Left ventricle myocardium inferior (tissue), 1 donor: ENCODE data around the gene VEGFA. TPM values are rescaled to one million over a fixed set of nuclear protein-coding genes. Genes with fewer than 3 reads are reported as not detected.

Source experiments
- DNase-seq: peaks from one replicate; pipeline ENCODE4 v3.0.0-alpha.2; 2020
- H3K27ac ChIP-seq: fragments of 200-600 bp; replicated peaks from 2 replicates; pipeline ENCODE4 v1.8.0; 2021
- H3K27me3 ChIP-seq: fragments of 200-600 bp; 2 replicates; pipeline ENCODE4 v1.8.0; 2021; ENCODE audit warnings: low read depth
- H3K36me3 ChIP-seq: fragments of 200-600 bp; 2 replicates; pipeline ENCODE4 v1.8.0; 2021
- H3K4me1 ChIP-seq: fragments of 200-600 bp; 2 replicates; pipeline ENCODE4 v1.8.0; 2021
- H3K4me3 ChIP-seq: fragments of 200-600 bp; 2 replicates; pipeline ENCODE4 v1.8.0; 2021; ENCODE audit warnings: mild to moderate bottlenecking, moderate library complexity
- H3K9me3 ChIP-seq: fragments of 200-600 bp; replicated peaks from 2 replicates; pipeline ENCODE4 v1.8.0; 2021
- intact Hi-C: fragments of 100-400 bp; cut with micrococcal nuclease; formaldehyde crosslinking; loops from one replicate; pipeline ENCODE4 v1.11.0; 2022
- total RNA-seq: library from RNA; stranded (reverse); fragmentation: NEBNext Ultra II Directional; extraction: Animal tissue kit (Norgen Biotek cat#: 25700); gene quantifications from one replicate; pipeline ENCODE4 v1.2.1, GENCODE V29; 2021
- TF ChIP-seq, protein P1 (sequence below): fragments of 200-600 bp; IDR thresholded peaks from 2 replicates; pipeline ENCODE4 v1.8.0; 2021; ENCODE audit warnings: antibody characterized with exemption, mild to moderate bottlenecking, borderline replicate concordance
- donor health status: DM: no; HTN: yes; CAD: no; lungs with severe emphysema.

The VEGFA gene
- total RNA-seq, 1 donor from 2014 or later, result 359 TPM

DNA sequence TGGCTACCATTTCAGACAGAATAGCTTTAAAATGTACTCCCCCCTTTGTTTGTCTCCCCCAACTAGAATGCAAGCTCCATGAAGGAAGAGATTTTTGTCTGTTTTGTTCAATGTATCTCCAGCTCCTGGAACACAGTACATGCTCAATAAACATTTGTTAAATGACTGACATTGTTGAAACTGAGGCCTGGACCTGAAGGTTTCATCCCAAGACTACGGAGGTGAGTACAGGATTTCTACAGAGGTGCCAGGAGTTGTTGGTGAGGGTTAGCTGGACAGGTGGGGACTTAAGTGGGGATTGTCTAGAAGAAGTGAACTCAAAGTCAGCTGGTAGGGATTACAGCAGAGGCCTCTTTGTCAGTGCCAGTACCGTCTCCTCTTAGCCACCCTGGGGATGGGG, 19.4 kb downstream of the VEGFA start:
- peaks cover 17% of the 10 kb centered on the region for H3K36me3 ChIP-seq
- no peaks in the 10 kb centered on the region for H3K9me3 ChIP-seq
- H3K4me1 ChIP-seq, result peaks cover 42% of the 10 kb centered on the region
- H3K27ac ChIP-seq, result peak overlapping the region; percentile 82
- TF ChIP-seq, protein P1, sequence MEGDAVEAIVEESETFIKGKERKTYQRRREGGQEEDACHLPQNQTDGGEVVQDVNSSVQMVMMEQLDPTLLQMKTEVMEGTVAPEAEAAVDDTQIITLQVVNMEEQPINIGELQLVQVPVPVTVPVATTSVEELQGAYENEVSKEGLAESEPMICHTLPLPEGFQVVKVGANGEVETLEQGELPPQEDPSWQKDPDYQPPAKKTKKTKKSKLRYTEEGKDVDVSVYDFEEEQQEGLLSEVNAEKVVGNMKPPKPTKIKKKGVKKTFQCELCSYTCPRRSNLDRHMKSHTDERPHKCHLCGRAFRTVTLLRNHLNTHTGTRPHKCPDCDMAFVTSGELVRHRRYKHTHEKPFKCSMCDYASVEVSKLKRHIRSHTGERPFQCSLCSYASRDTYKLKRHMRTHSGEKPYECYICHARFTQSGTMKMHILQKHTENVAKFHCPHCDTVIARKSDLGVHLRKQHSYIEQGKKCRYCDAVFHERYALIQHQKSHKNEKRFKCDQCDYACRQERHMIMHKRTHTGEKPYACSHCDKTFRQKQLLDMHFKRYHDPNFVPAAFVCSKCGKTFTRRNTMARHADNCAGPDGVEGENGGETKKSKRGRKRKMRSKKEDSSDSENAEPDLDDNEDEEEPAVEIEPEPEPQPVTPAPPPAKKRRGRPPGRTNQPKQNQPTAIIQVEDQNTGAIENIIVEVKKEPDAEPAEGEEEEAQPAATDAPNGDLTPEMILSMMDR, result no peak
- DNase-seq, result no peak
- intact Hi-C loops, result no loop called here
- no peaks in the 10 kb centered on the region for H3K27me3 ChIP-seq
- H3K4me3 ChIP-seq, result no peak overlapping the region

DNA sequence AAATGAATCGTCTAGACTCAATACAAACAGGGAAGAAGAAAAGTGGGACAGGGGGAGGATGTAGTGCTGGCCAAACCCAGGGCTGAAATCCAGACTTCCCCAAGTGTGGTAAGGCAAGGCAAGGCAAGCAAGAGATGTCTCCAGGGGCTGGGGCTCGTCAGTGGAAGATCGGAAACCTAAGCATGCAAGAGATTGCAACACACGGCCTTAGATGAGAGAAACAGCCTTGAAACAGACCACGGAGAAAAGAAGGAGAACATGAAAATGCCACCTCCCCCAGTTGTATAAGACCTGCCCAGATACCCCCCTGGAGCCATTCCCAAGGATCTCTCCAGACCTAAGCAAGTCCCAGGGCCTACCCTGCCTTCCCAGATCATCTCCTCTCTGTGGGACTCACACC, 20.0 kb downstream of the VEGFA start:
- TF ChIP-seq, protein P1, result no peak
- Histone ChIP-seq H3K36me3 (peaks cover 11% of the 10 kb centered on the region), H3K9me3 (no peaks in the 10 kb centered on the region), H3K27ac (peak overlapping the region; percentile 82), H3K27me3 (no peaks in the 10 kb centered on the region), H3K4me1 (peaks cover 44% of the 10 kb centered on the region), H3K4me3 (no peak overlapping the region)
- DNase-seq, result peak; percentile 64
- intact Hi-C loops, result no loop called here

DNA sequence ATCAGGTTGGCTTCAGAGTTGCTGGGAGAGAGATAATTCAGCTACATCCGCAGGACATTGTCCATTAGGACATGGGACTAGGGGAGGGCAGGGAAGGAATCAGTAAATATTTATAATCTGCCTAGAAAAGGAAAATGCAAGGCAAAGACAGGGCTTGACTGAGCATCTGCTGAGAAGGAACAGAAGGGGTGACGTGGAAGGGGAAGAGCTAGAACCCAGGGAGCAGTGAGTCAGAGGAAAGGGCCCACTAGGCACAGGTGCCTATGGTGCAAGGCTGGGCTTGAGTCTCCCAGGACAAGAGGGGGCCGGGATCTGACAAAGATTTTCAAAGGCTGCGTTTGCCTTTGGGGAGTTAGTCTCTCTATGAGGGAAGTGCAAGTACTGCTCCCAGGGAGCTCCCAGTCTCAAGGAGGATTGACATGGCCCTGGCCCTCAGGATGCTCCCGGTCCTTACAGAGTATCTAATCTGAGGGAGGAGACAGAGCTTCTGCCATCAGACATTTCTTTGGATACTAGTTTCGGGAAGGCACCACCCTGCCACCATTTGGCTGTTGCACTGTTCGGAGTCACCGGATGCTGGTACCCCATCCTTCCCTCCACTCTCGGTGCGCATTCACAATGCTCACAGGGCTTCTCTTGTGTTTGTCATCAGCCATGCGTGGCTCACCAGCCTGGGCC, 21.9 kb downstream of the VEGFA start:
- H3K9me3 ChIP-seq, result no peaks in the 10 kb centered on the region
- TF ChIP-seq, protein P1, result no peak
- no peaks in the 10 kb centered on the region for H3K27me3 ChIP-seq
- no peak overlapping the region for H3K4me3 ChIP-seq
- H3K27ac ChIP-seq, result no peak overlapping the region
- intact Hi-C loops, result no loop called here
- DNase-seq, result no peak
- peaks cover 50% of the 10 kb centered on the region for H3K4me1 ChIP-seq
- H3K36me3 ChIP-seq, result no peaks in the 10 kb centered on the region

DNA sequence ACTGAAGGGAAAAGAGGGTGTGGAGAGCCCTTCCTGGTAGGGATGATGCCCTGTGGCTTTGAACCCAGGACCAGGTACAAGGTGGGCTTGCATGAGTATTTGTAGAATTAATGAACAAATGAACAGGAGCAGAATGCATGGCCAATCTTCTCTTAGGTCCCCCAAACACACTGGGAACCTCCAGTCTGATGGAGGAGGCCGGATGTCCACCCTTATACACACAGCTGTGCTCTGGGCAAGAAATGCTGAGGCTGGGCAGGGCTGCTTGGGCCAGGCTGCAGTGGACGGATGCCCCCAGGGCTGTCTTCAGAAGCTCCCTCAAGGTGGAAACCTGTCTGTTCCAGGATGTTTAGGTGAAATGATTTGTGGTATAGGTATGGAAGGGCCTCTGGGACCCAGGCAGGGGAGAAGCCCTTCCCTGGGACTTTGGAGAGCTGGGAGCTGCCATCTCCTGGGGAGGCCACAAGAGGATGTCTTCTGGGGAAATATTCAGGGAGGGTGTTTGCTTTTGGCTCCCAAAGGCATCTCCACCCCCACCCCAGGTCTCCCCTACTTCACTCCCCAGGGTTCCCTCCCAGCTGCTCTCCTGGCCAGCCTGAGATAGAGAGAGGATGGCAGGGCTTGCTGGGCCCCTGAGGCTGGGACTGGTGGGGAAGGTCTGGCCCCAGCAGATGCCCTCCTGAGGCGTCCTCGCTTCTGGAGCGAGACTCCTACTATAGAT, 23.3 kb downstream of the VEGFA start:
- Histone ChIP-seq H3K27me3 (no peaks in the 10 kb centered on the region), H3K27ac (peak overlapping the region; percentile 80), H3K9me3 (no peaks in the 10 kb centered on the region), H3K4me3 (no peak overlapping the region), H3K36me3 (no peaks in the 10 kb centered on the region), H3K4me1 (peaks cover 62% of the 10 kb centered on the region)
- DNase-seq, result no peak
- TF ChIP-seq, protein P1, result no peak
- intact Hi-C loops, result no loop called here

DNA sequence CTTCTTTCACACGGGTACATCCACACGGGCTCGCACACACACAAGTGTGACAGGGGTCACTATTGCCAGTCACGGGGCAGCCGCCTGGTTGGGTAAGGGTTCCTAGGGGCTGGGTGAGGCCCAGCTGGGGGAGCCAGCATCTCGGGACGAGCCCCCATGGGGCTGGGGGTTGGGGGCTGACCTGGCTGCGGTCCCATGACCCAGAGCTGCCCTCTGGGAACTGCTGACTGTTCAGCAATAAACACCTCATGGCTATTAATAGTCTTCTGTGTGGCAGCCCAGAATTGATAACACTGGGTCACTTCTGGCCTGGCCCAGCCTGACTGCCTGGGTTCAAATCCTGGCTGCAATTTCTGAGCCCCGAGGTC, 23.8 kb downstream of the VEGFA start:
- H3K27me3 ChIP-seq, result no peaks in the 10 kb centered on the region
- H3K27ac ChIP-seq, result peak overlapping the region; percentile 80
- no peak overlapping the region for H3K4me3 ChIP-seq
- peaks cover 68% of the 10 kb centered on the region for H3K4me1 ChIP-seq
- H3K9me3 ChIP-seq, result no peaks in the 10 kb centered on the region
- no peaks in the 10 kb centered on the region for H3K36me3 ChIP-seq
- no peak for DNase-seq
- TF ChIP-seq, protein P1, result no peak
- intact Hi-C loops, result no loop called here
